ENCODE data around the gene DPRX. TPM values are rescaled to one million over a fixed set of nuclear protein-coding genes. Genes with fewer than 3 reads are reported as not detected.

The DPRX gene
- total and polyA plus RNA-seq, 2 donors (not counting 3 experiments of a cell fraction or from before 2014, with no cell fraction given): not detected

DNA sequence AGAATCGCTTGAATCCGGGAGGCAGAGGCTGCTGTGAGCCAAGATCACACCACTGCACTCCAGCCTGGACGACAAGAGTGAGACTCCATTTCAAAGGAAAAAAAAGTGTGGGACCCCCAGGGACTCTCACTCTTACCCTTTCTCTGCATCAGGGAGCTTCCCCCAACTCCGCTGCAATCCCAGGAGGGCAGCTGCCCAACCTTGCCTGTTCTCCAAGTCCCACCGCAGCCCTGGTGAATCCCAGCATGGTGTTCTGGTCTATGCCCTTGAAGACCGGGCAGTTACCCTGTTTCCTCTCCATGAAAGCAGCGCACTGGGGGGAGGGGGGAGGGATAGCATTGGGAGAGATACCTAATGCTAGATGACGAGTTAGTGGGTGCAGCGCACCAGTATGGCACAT is 35.7 kb upstream of the DPRX start:
- no peaks in the 10 kb centered on the region for H3K4me1 ChIP-seq (ENCODE audit: control insufficient read depth, extremely low read depth, insufficient read depth, low read length)
- H3K9me1 ChIP-seq (replicated peaks; ENCODE audit: control insufficient read depth, extremely low read depth, insufficient read depth, low read length): no peaks in the 10 kb centered on the region
- no peaks in the 10 kb centered on the region for H3K9me3 ChIP-seq (replicated peaks; ENCODE audit: control insufficient read depth, insufficient read depth, low read length)
- H3K4me3 ChIP-seq (replicated peaks in 1 of 3; ENCODE audit: insufficient read depth in 1 of 3, low read depth in 1 of 3, low read length in 3 of 3): no peak overlapping the region
- no peak overlapping the region for H2AFZ ChIP-seq (ENCODE audit: low read depth, low read length)
- CTCF ChIA-PET: no interaction called here
- no peaks in the 10 kb centered on the region for H3K27me3 ChIP-seq (ENCODE audit: control insufficient read depth in 2 of 2, insufficient read depth in 2 of 2, low read length in 2 of 2)
- no peak overlapping the region for H3K27ac ChIP-seq (ENCODE audit: insufficient read depth, low read depth, low read length)
- no peak for DNase-seq (ENCODE audit: low read depth, low spot score)
- no TSS peak for BruUV-seq (replicated peaks)
- no peaks in the 10 kb centered on the region for H3K36me3 ChIP-seq (ENCODE audit: control insufficient read depth in 2 of 2, extremely low read depth in 1 of 2, insufficient read depth in 2 of 2, low read length in 2 of 2)
- no peaks in the 10 kb centered on the region for H3K79me2 ChIP-seq (ENCODE audit: control insufficient read depth, insufficient read depth, low read length)
- H4K20me1 ChIP-seq (replicated peaks; ENCODE audit: control insufficient read depth, extremely low read depth, insufficient read depth, low read length): no peaks in the 10 kb centered on the region
- H3K4me2 ChIP-seq (ENCODE audit: insufficient read depth, low read length): no peak overlapping the region
- no peak overlapping the region for H3K9ac ChIP-seq (replicated peaks; ENCODE audit: extremely low read depth, insufficient read depth, low read length)
- dilution Hi-C loops (cut with MboI; ENCODE audit: extremely low pct_ligation_motif_present, low sequenced_read_pairs): no loop called here
- intact Hi-C loops (cut with micrococcal nuclease): no loop called here
- TF ChIP-seq GATA2 (IDR thresholded peaks at IDR 0.05; ENCODE audit: insufficient read depth, insufficient read length, low read depth, low read length): no peak
- TF ChIP-seq POLR2AphosphoS5 (IDR thresholded peaks at IDR 0.05; ENCODE audit: insufficient read depth, low read depth, low read length): no peak
- POLR2A ChIA-PET: no interaction called here
- no peak for FAIRE-seq

- H3K9ac ChIP-seq (replicated peaks; ENCODE audit: extremely low read depth, insufficient read depth, low read length): no peak overlapping the region
- no peak overlapping the region for H3K4me3 ChIP-seq (replicated peaks in 1 of 3; ENCODE audit: insufficient read depth in 1 of 3, low read depth in 1 of 3, low read length in 3 of 3)
- no peaks in the 10 kb centered on the region for H3K79me2 ChIP-seq (ENCODE audit: control insufficient read depth, insufficient read depth, low read length)
- no peak for FAIRE-seq
- dilution Hi-C loops (cut with MboI; ENCODE audit: extremely low pct_ligation_motif_present, low sequenced_read_pairs) (no loop called here), intact Hi-C loops (cut with micrococcal nuclease) (no loop called here)
- ChIA-PET POLR2A (no interaction called here), CTCF (no interaction called here)
- H3K4me2 ChIP-seq (ENCODE audit: insufficient read depth, low read length): no peak overlapping the region
- H3K9me3 ChIP-seq (replicated peaks; ENCODE audit: control insufficient read depth, insufficient read depth, low read length): no peaks in the 10 kb centered on the region
- BruUV-seq (replicated peaks): no TSS peak
- no peaks in the 10 kb centered on the region for H3K27me3 ChIP-seq (ENCODE audit: control insufficient read depth in 2 of 2, insufficient read depth in 2 of 2, low read length in 2 of 2)
- H3K9me1 ChIP-seq (replicated peaks; ENCODE audit: control insufficient read depth, extremely low read depth, insufficient read depth, low read length): no peaks in the 10 kb centered on the region
- TF ChIP-seq EZH2 (IDR thresholded peaks at IDR 0.05; ENCODE audit: borderline replicate concordance, low read depth, low read length, severe bottlenecking) (no peak), POLR2AphosphoS5 (IDR thresholded peaks at IDR 0.05; ENCODE audit: insufficient read depth, low read depth, low read length) (no peak), MYC (IDR thresholded peaks at IDR 0.05; ENCODE audit: low read depth, low read length) (no peak), MAX (IDR thresholded peaks at IDR 0.05; ENCODE audit: insufficient read depth, insufficient read length) (no peak), POLR2A (IDR thresholded peaks at IDR 0.05; ENCODE audit: low read depth, low read length) (no peak), GATA2 (IDR thresholded peaks at IDR 0.05; ENCODE audit: insufficient read depth, insufficient read length, low read depth, low read length) (no peak), JUN (IDR thresholded peaks at IDR 0.05; ENCODE audit: borderline replicate concordance, insufficient read depth, insufficient read length, low read depth) (no peak), FOS (IDR thresholded peaks at IDR 0.05; ENCODE audit: borderline replicate concordance, insufficient read depth, low read length) (no peak)
- TF ChIP-seq, protein P1, sequence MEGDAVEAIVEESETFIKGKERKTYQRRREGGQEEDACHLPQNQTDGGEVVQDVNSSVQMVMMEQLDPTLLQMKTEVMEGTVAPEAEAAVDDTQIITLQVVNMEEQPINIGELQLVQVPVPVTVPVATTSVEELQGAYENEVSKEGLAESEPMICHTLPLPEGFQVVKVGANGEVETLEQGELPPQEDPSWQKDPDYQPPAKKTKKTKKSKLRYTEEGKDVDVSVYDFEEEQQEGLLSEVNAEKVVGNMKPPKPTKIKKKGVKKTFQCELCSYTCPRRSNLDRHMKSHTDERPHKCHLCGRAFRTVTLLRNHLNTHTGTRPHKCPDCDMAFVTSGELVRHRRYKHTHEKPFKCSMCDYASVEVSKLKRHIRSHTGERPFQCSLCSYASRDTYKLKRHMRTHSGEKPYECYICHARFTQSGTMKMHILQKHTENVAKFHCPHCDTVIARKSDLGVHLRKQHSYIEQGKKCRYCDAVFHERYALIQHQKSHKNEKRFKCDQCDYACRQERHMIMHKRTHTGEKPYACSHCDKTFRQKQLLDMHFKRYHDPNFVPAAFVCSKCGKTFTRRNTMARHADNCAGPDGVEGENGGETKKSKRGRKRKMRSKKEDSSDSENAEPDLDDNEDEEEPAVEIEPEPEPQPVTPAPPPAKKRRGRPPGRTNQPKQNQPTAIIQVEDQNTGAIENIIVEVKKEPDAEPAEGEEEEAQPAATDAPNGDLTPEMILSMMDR (IDR thresholded peaks at IDR 0.05; ENCODE audit: extremely low read depth in 1 of 2, insufficient read depth in 1 of 2, low read depth in 1 of 2, low read length in 2 of 2): no peak
- DNase-seq (ENCODE audit: low read depth, low spot score): no peak
- H4K20me1 ChIP-seq (replicated peaks; ENCODE audit: control insufficient read depth, extremely low read depth, insufficient read depth, low read length): no peaks in the 10 kb centered on the region
- H2AFZ ChIP-seq (ENCODE audit: low read depth, low read length): no peak overlapping the region
- no peak overlapping the region for H3K27ac ChIP-seq (ENCODE audit: insufficient read depth, low read depth, low read length)
- no peaks in the 10 kb centered on the region for H3K36me3 ChIP-seq (ENCODE audit: control insufficient read depth in 2 of 2, extremely low read depth in 1 of 2, insufficient read depth in 2 of 2, low read length in 2 of 2)
- no peaks in the 10 kb centered on the region for H3K4me1 ChIP-seq (ENCODE audit: control insufficient read depth, extremely low read depth, insufficient read depth, low read length)
Measured at GRCh38 chr19:53597023-53597422, 34.8 kb upstream of the DPRX start.

Measured in endothelial cell of umbilical vein (primary cell).